B cell (primary cell): ENCODE data around the gene PLCD3. TPM values are rescaled to one million over a fixed set of nuclear protein-coding genes. Genes with fewer than 3 reads are reported as not detected.

Experiments used
- ATAC-seq: fragments of 200-7000 bp; cut with Tn5 transposase; one replicate; pipeline ENCODE4 v1.10.0; 2021; ENCODE audit warnings: low read depth, mild to moderate bottlenecking, moderate number of reproducible peaks, moderate library complexity
- CTCF ChIA-PET: fragments of 350-600 bp; sonication (Branson Sonifier 250); formaldehyde crosslinking; loops from one replicate; lab custom pipeline; 2021; ENCODE audit warnings: antibody characterized with exemption, inconsistent platforms; lab: Charles Lee
- POLR2A ChIA-PET: fragments of 350-600 bp; sonication (Branson Sonifier 250); formaldehyde crosslinking; loops from one replicate; lab custom pipeline; 2021; ENCODE audit warnings: antibody characterized with exemption; lab: Charles Lee
- DNase-seq: peaks from one replicate; pipeline ENCODE4 v3.0.0; 2013
- H2AFZ ChIP-seq: 2 replicates; pipeline ENCODE4 v1.6.1; 2012; ENCODE audit warnings: mild to moderate bottlenecking, low read depth, low read length; ENCODE audit not compliant: insufficient read depth, poor library complexity, severe bottlenecking
- H3K27ac ChIP-seq, 2 donors: 1 replicate in 1 of 2; 2 replicates in 1 of 2; pipeline ENCODE4 v1.5.1; 2012 to 2013; ENCODE audit warnings: low read length in 2 of 2, mild to moderate bottlenecking in 2 of 2, moderate library complexity in 1 of 2
- H3K27me3 ChIP-seq, 4 experiments: fragments of 200-600 bp in 1 of 4; sonication (generic) in 1 of 4; replicated peaks in 1 of 4; 1 replicate in 2 of 4; 2 replicates in 2 of 4; pipeline versions ENCODE4 v1.6.1 to v1.7.0; 2013 to 2016; ENCODE audit warnings: low read length in 3 of 4, mild to moderate bottlenecking in 2 of 4, mixed read lengths in 1 of 4, moderate library complexity in 1 of 4; ENCODE audit not compliant: insufficient read depth in 4 of 4, control insufficient read depth in 3 of 4; ENCODE audit errors: control extremely low read depth in 1 of 4
- H3K36me3 ChIP-seq, 2 experiments: replicated peaks in 1 of 2; 1 replicate in 1 of 2; 2 replicates in 1 of 2; pipeline versions ENCODE4 v1.6.1 to v1.7.1; 2013; ENCODE audit warnings: low read length in 1 of 2; ENCODE audit not compliant: insufficient read depth in 2 of 2, control insufficient read depth in 1 of 2; ENCODE audit errors: control extremely low read depth in 1 of 2, extremely low read depth in 1 of 2
- H3K4me1 ChIP-seq, 2 donors: fragments of 200-600 bp in 1 of 2; sonication (generic) in 1 of 2; 1 replicate in 1 of 2; 2 replicates in 1 of 2; pipeline versions ENCODE4 v1.5.1 to v1.6.1; 2013 to 2017; ENCODE audit warnings: low read length in 2 of 2; ENCODE audit not compliant: control insufficient read depth in 2 of 2, insufficient read depth in 2 of 2
- H3K4me2 ChIP-seq: replicated peaks from 2 replicates; pipeline ENCODE3; 2012; ENCODE audit warnings: mild to moderate bottlenecking, low read depth, low read length; ENCODE audit not compliant: poor library complexity, severe bottlenecking
- H3K4me3 ChIP-seq, 5 experiments: fragments of 200-600 bp in 1 of 5; sonication (generic) in 1 of 5; 1 replicate in 3 of 5; 2 replicates in 2 of 5; pipeline versions ENCODE4 v1.5.1 to v1.7.0; 2011 to 2016; ENCODE audit warnings: low read length in 4 of 5, mild to moderate bottlenecking in 4 of 5, low read depth in 2 of 5, control low read depth in 1 of 5, moderate library complexity in 1 of 5; ENCODE audit not compliant: insufficient read depth in 1 of 5; ENCODE audit errors: control extremely low read depth in 1 of 5, extremely low read depth in 1 of 5
- H3K79me2 ChIP-seq: fragments of 200-600 bp; sonication (generic); one replicate; pipeline ENCODE4 v1.6.0; 2016; ENCODE audit warnings: low read length; ENCODE audit not compliant: control insufficient read depth, insufficient read depth
- H3K9ac ChIP-seq: fragments of 200-600 bp; sonication (generic); 2 replicates; pipeline ENCODE4 v1.6.1; 2017; ENCODE audit warnings: mild to moderate bottlenecking, low read length, moderate library complexity
- H3K9me3 ChIP-seq, 3 donors: one replicate each; pipeline versions ENCODE4 v1.6.1 to v1.7.1; 2013; ENCODE audit warnings: low read length in 2 of 3; ENCODE audit not compliant: control insufficient read depth in 2 of 3, insufficient read depth in 1 of 3; ENCODE audit errors: control extremely low read depth in 1 of 3
- H4K20me1 ChIP-seq: 2 replicates; pipeline ENCODE4 v1.6.0; 2012; ENCODE audit warnings: mild to moderate bottlenecking, low read length; ENCODE audit not compliant: insufficient read depth, control insufficient read depth, poor library complexity, severe bottlenecking
- H3K27ac Mint-ChIP-seq: one replicate; pipeline ENCODE4 v1.8.0; 2021; ENCODE audit warnings: mixed read lengths
- H3K27me3 Mint-ChIP-seq: one replicate; pipeline ENCODE4 v1.8.0; 2021; ENCODE audit warnings: mixed read lengths
- H3K4me1 Mint-ChIP-seq: one replicate; pipeline ENCODE4 v1.8.0; 2021; ENCODE audit warnings: mixed read lengths
- H3K4me3 Mint-ChIP-seq: one replicate; pipeline ENCODE4 v1.8.0; 2021; ENCODE audit warnings: mixed read lengths
- H3K9me3 Mint-ChIP-seq: one replicate; pipeline ENCODE4 v1.8.0; 2022; ENCODE audit warnings: mixed read lengths; ENCODE audit not compliant: insufficient read depth
- EZH2 ChIP-seq: IDR thresholded peaks from 2 replicates; pipeline ENCODE4 v1.6.1; 2012; ENCODE audit warnings: borderline replicate concordance, low read depth, mild to moderate bottlenecking, moderate library complexity, low read length; ENCODE audit not compliant: insufficient read depth, poor library complexity, severe bottlenecking
- WGBS: methylation state at CpG from one replicate; pipeline ENCODE4 v1.1.5; 2013; ENCODE audit warnings: missing lambda C conversion rate; ENCODE audit not compliant: insufficient coverage; 5-methylcytosine and 5-hydroxymethylcytosine counted together
- intact Hi-C: fragments of 100-400 bp; cut with micrococcal nuclease; formaldehyde crosslinking; loops from one replicate; pipeline ENCODE4 v1.10.0; 2022
- polyA plus RNA-seq: library from polyadenylated mRNA; depleted of rRNA; stranded (reverse); fragments of >200 nt; gene quantifications from 2 replicates; pipeline ENCODE4 v1.2.3, GENCODE V29; 2012
- total RNA-seq, 2 donors: library from RNA; stranded (reverse); fragments of 120-200 nt in 1 of 2; gene quantifications; 1 replicate in 1 of 2; 2 replicates in 1 of 2; pipeline versions ENCODE4 v1.2.3 to v1.2.4, GENCODE V29; 2013 to 2022
- TF ChIP-seq, protein P1 (sequence below): fragments of 200-600 bp; IDR thresholded peaks from one replicate; pipeline ENCODE4 v1.8.0; 2022; ENCODE audit warnings: antibody characterized with exemption, mild to moderate bottlenecking

PLCD3 gene
- total and polyA plus RNA-seq, 2 donors (not counting 1 experiment from before 2014, with no cell fraction given), result 0.54 to 2.2 TPM

DNA sequence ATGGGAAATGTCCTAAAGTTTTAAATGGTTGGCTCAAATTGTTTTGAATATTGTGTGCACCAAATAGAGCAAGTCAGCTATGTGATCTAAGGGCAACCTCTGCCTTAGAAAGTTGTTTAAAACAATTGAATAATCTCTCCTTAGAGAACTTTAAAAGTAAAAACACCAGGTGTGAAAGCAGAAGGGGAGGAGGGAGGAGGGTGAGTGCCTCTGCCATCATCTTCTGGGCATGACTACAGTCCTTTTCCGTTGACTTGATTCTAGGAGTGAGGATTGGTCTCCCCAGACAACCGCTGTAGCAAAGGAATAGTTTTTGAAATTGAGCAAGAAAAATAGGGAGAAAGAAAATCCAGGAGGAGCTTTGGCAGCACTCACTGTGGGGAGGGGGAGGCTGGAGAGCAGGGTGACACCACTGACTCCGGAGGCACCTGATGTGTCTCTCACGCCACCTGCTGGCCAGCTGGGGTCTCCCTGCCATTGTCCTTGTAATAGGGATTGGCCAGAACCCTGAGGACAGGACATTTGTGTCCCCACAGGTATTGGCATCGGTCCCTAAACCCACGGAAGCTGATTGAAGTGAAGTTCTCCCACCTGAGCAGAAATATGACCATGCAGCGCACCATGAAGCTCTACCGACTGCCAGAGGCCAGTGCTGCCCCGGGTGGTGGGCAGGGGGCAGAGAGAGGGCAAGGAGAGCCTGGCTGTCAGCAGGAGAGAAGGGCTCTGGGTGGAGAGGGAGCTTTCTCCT lies 33.3 kb downstream of the PLCD3 start:
- ChIA-PET CTCF (interaction anchor here (0.6 to 5.2 kb wide), 34 partner anchors 9 to 326 kb away, joined by 3 to 62 read pairs (median 4); partner anchors contain the start of genes NMT1 and PLCD3), POLR2A (interaction anchor here (1.0 kb wide), 1 partner anchor 149 kb away, joined by 3 read pairs; no protein-coding TSS in a partner anchor)
- no peaks in the 10 kb centered on the region for H3K27me3 Mint-ChIP-seq
- Histone ChIP-seq H4K20me1 (peaks cover 5% of the 10 kb centered on the region), H3K4me3 (no peak overlapping the region), H3K4me1 (no peaks in the 10 kb centered on the region), H3K36me3 (peaks cover 2 to 74% of the 10 kb centered on the region in 2 experiments), H3K9ac (no peak overlapping the region), H3K4me2 (no peak overlapping the region), H3K27me3 (no peaks in the 10 kb centered on the region), H2AFZ (no peak overlapping the region), H3K79me2 (peaks cover 4% of the 10 kb centered on the region), H3K9me3 (no peaks in the 10 kb centered on the region), H3K27ac (no peak overlapping the region)
- peak; percentile 84 for ATAC-seq
- peak overlapping the region; percentile 6 for H3K27ac Mint-ChIP-seq
- intact Hi-C loops, result loop anchor here (1.0 kb wide), 2 partner anchors 29 to 324 kb away; no protein-coding TSS in a partner anchor
- TF ChIP-seq, protein P1, sequence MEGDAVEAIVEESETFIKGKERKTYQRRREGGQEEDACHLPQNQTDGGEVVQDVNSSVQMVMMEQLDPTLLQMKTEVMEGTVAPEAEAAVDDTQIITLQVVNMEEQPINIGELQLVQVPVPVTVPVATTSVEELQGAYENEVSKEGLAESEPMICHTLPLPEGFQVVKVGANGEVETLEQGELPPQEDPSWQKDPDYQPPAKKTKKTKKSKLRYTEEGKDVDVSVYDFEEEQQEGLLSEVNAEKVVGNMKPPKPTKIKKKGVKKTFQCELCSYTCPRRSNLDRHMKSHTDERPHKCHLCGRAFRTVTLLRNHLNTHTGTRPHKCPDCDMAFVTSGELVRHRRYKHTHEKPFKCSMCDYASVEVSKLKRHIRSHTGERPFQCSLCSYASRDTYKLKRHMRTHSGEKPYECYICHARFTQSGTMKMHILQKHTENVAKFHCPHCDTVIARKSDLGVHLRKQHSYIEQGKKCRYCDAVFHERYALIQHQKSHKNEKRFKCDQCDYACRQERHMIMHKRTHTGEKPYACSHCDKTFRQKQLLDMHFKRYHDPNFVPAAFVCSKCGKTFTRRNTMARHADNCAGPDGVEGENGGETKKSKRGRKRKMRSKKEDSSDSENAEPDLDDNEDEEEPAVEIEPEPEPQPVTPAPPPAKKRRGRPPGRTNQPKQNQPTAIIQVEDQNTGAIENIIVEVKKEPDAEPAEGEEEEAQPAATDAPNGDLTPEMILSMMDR, result peak; percentile 88
- no peak for TF ChIP-seq EZH2
- peaks cover 7% of the 10 kb centered on the region for H3K4me1 Mint-ChIP-seq
- 76% methylated on average over 8 of the region's 9 CpGs for WGBS
- DNase-seq, result peak; percentile 78
- H3K4me3 Mint-ChIP-seq, result no peak overlapping the region
- H3K9me3 Mint-ChIP-seq, result no peaks in the 10 kb centered on the region
